K562 (cell line): ENCODE results near the gene NSMF. TPM values are rescaled to one million over a fixed set of nuclear protein-coding genes. Genes with fewer than 3 reads are reported as not detected.

ENCODE experiments used
- BCLAF1 ChIP-seq, 2 experiments: fragments of 450-650 bp in 1 of 2; IDR thresholded peaks; 2 replicates each; pipeline ENCODE4 v1.6.1; 2011 to 2017; ENCODE audit warnings: low read depth in 2 of 2, antibody characterized with exemption in 1 of 2, borderline replicate concordance in 1 of 2, low read length in 1 of 2, mild to moderate bottlenecking in 1 of 2, mixed read lengths in 1 of 2; ENCODE audit not compliant: control insufficient read depth in 1 of 2
- BDP1 ChIP-seq: IDR thresholded peaks from 3 replicates; pipeline ENCODE4 v1.6.1; 2011; ENCODE audit not compliant: insufficient read length, insufficient read depth
- BRCA1 ChIP-seq, 2 experiments: fragments of 450-650 bp in 1 of 2; sonication (generic) in 1 of 2; formaldehyde crosslinking in 1 of 2; IDR thresholded peaks; 2 replicates each; pipeline versions ENCODE4 v1.5.0 to v1.6.1; 2017 to 2020; ENCODE audit warnings: mild to moderate bottlenecking in 1 of 2, missing genetic modification reagents in 1 of 2
- CBFA2T3 ChIP-seq: fragments of 450-650 bp; IDR thresholded peaks from 2 replicates; pipeline ENCODE4 v1.6.1; 2017
- CBX2 ChIP-seq: fragments of 200-600 bp; sonication (generic); IDR thresholded peaks from one replicate; pipeline ENCODE4 v1.6.1; 2012; ENCODE audit warnings: mild to moderate bottlenecking, low read length, inconsistent platforms; ENCODE audit not compliant: insufficient read depth, poor library complexity, severe bottlenecking
- CSDE1 ChIP-seq, 2 experiments: fragments of 450-650 bp; IDR thresholded peaks; 2 replicates each; pipeline ENCODE4 v1.6.1; 2016; ENCODE audit warnings: mild to moderate bottlenecking in 1 of 2
- ELF4 ChIP-seq: fragments of 450-650 bp; formaldehyde crosslinking; IDR thresholded peaks from 2 replicates; pipeline ENCODE4 v1.4.0; 2022; ENCODE audit warnings: missing genetic modification characterization
- HNRNPUL1 ChIP-seq: fragments of 200-400 bp; formaldehyde crosslinking; IDR thresholded peaks from 2 replicates; pipeline ENCODE4 v1.6.1; 2017; ENCODE audit warnings: low read length
- L3MBTL2 ChIP-seq: fragments of 450-650 bp; IDR thresholded peaks from 2 replicates; pipeline ENCODE4 v1.6.1; 2016; ENCODE audit warnings: mild to moderate bottlenecking, moderate library complexity
- MAZ ChIP-seq, 2 experiments: fragments of 450-650 bp in 1 of 2; sonication (generic) in 1 of 2; formaldehyde crosslinking; IDR thresholded peaks in 1 of 2; conservative IDR thresholded peaks in 1 of 2; 2 replicates each; pipeline versions ENCODE4 v1.4.0 to v1.5.0; 2020; ENCODE audit warnings: mild to moderate bottlenecking in 1 of 2, missing genetic modification reagents in 1 of 2
- NUFIP1 ChIP-seq: fragments of 450-650 bp; IDR thresholded peaks from 2 replicates; pipeline ENCODE4 v1.6.1; 2018; ENCODE audit not compliant: partially characterized antibody
- POLR2A ChIP-seq: fragments of 450-650 bp; conservative IDR thresholded peaks from 2 replicates; pipeline ENCODE4 v1.6.1; 2016
- RBM25 ChIP-seq: fragments of 200-400 bp; formaldehyde crosslinking; IDR thresholded peaks from 2 replicates; pipeline ENCODE4 v1.6.1; 2018; ENCODE audit warnings: low read length, low read depth, moderate library complexity; ENCODE audit not compliant: severe bottlenecking
- RFX5 ChIP-seq: IDR thresholded peaks from 2 replicates; pipeline ENCODE4 v1.6.1; 2011; ENCODE audit warnings: low read depth, mild to moderate bottlenecking, improper control_type of control experiment, low read length
- RFX7 ChIP-seq: fragments of 250-450 bp; sonication (Bioruptor Pico); IDR thresholded peaks from 2 replicates; pipeline ENCODE4 v1.5.1; 2021; ENCODE audit warnings: mild to moderate bottlenecking
- SMARCA5 ChIP-seq: fragments of 450-650 bp; IDR thresholded peaks from 2 replicates; pipeline ENCODE4 v1.6.1; 2016
- TAF7 ChIP-seq: fragments of 450-650 bp; IDR thresholded peaks from 2 replicates; pipeline ENCODE4 v1.6.1; 2016; ENCODE audit warnings: missing genetic modification characterization, missing compliant biosample characterization
- ZNF146 ChIP-seq: IDR thresholded peaks from one replicate; pipeline ENCODE4 v1.6.1; 2018; ENCODE audit warnings: missing compliant biosample characterization; ENCODE audit not compliant: unreplicated experiment
- ZNF224 ChIP-seq: sonication (generic); formaldehyde crosslinking; IDR thresholded peaks from 2 replicates; pipeline ENCODE4 v1.8.0; 2022; ENCODE audit warnings: mild to moderate bottlenecking, missing genetic modification reagents
- ZNF551 ChIP-seq: fragments of 250-450 bp; sonication (Bioruptor Pico); IDR thresholded peaks from 2 replicates; pipeline ENCODE4 v1.5.0; 2021; ENCODE audit warnings: mild to moderate bottlenecking, moderate library complexity
- ZNF644 ChIP-seq: fragments of 200-800 bp; sonication (Bioruptor generic); IDR thresholded peaks from 2 replicates; pipeline ENCODE4 v1.6.1; 2016; ENCODE audit warnings: low read depth, missing genetic modification characterization, missing compliant biosample characterization
- polyA plus RNA-seq, 8 experiments: library from polyadenylated mRNA; depleted of rRNA in 4 of 8; stranded (reverse) in 5 of 8; unstranded in 3 of 8; fragments of >200 nt; fragmentation: Nextera tagmentation in 2 of 8; fragmentation: Illumina TruSeq in 1 of 8; extraction: Ambion mirVana in 2 of 8; extraction: Trizol in 1 of 8; gene quantifications; 2 replicates each; pipeline versions ENCODE4 v1.2.1 to v1.2.3, GENCODE V29; 2011 to 2014; ENCODE audit warnings: inconsistent platforms in 1 of 8, missing spikeins in 1 of 8
- total RNA-seq, 7 experiments: library from RNA; depleted of rRNA in 6 of 7; stranded (reverse); fragments of >200 nt in 6 of 7; fragmentation: Illumina TruSeq in 2 of 7; extraction: Trizol in 2 of 7; gene quantifications; 2 replicates each; pipeline versions ENCODE4 v1.2.1 to v1.2.3, GENCODE V29; 2011 to 2021; ENCODE audit warnings: low replicate concordance in 1 of 7
- TF ChIP-seq, protein P1 (sequence below): IDR thresholded peaks from 2 replicates; pipeline ENCODE4 v1.6.1; 2011; ENCODE audit warnings: borderline replicate concordance, low read depth, mild to moderate bottlenecking, moderate library complexity, low read length; ENCODE audit not compliant: insufficient read depth, poor library complexity, severe bottlenecking
- TF ChIP-seq, protein P2 (sequence below): fragments of 250-450 bp; sonication (Bioruptor Pico); IDR thresholded peaks from 2 replicates; pipeline ENCODE4 v1.4.0; 2020; ENCODE audit warnings: borderline replicate concordance

The NSMF gene
- total and polyA plus RNA-seq, 9 of the 15 experiments (the other 6 are each of a cell fraction or from before 2014, with no cell fraction given), result 0.20 to 82.7 (median 29.3) TPM

DNA sequence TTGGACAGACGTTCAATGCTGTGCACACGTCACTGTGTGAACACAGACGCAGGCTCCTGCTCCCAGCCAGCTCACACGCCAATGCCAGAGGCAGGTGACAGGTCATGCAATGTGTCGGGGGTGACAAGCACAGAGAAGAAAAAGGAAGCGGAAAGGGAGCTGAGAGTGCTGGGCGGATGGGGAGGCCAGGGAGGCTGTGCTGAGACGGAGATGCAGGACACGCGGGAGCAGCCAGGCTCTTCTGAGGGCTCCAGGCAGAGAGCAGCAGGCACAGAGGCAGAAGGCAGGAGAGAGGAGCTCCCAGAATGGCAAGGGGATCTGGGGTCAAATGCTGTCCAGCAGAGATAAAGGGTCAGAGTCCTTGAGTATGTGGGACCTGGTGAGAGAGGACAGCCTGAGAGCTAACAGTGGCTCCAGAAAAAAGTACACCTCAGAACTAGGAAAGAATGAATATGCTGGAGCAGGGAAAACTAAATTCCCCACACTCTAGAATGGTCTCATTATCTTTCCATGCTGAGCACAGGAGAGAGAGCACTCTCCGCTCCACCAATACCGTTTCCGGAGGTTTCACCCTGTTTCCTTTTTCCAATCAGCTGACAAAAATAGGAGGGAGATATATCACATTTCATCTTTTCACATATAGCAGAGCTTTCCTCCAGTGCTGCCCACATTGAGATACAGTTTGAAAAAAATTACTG lies 32.8 kb upstream of the NSMF start (continued):
- TF ChIP-seq, protein P1, sequence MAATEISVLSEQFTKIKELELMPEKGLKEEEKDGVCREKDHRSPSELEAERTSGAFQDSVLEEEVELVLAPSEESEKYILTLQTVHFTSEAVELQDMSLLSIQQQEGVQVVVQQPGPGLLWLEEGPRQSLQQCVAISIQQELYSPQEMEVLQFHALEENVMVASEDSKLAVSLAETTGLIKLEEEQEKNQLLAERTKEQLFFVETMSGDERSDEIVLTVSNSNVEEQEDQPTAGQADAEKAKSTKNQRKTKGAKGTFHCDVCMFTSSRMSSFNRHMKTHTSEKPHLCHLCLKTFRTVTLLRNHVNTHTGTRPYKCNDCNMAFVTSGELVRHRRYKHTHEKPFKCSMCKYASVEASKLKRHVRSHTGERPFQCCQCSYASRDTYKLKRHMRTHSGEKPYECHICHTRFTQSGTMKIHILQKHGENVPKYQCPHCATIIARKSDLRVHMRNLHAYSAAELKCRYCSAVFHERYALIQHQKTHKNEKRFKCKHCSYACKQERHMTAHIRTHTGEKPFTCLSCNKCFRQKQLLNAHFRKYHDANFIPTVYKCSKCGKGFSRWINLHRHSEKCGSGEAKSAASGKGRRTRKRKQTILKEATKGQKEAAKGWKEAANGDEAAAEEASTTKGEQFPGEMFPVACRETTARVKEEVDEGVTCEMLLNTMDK, result no peak
- TF ChIP-seq ZNF644, result no peak; the same call in 1 of the 2 replicates
- no peak for TF ChIP-seq CSDE1 (IDR thresholded peaks at IDR 0.05)
- TF ChIP-seq, protein P2, sequence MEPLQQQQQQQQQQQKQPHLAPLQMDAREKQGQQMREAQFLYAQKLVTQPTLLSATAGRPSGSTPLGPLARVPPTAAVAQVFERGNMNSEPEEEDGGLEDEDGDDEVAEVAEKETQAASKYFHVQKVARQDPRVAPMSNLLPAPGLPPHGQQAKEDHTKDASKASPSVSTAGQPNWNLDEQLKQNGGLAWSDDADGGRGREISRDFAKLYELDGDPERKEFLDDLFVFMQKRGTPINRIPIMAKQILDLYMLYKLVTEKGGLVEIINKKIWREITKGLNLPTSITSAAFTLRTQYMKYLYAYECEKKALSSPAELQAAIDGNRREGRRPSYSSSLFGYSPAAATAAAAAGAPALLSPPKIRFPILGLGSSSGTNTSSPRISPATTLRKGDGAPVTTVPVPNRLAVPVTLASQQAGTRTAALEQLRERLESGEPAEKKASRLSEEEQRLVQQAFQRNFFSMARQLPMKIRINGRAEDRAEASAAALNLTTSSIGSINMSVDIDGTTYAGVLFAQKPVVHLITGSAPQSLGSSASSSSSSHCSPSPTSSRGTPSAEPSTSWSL (CRISPR knock-in tag), result no peak
- no peak for TF ChIP-seq BDP1
- no peak for TF ChIP-seq RFX5
- TF ChIP-seq SMARCA5, result 0 out of 2 replicates have a peak, but pooled peaks have one; percentile 31
- TF ChIP-seq ELF4, result peak; percentile 43; the same call in 1 of the 2 replicates
- TF ChIP-seq ZNF224 (CRISPR knock-in tag), result no peak
- peak; percentile 19; the same call in 1 of the 2 replicates for TF ChIP-seq L3MBTL2
- peak; percentile 71 for TF ChIP-seq CBFA2T3
- no peak for TF ChIP-seq ZNF551 (CRISPR knock-in tag)
- no peak for TF ChIP-seq CBX2
- no peak for TF ChIP-seq HNRNPUL1
- TF ChIP-seq TAF7, result no peak
- TF ChIP-seq BRCA1 (IDR thresholded peaks at IDR 0.05), result no peak
- no peak for TF ChIP-seq BRCA1 (CRISPR knock-in tag; IDR thresholded peaks at IDR 0.05)
- no peak for TF ChIP-seq RBM25
- no peak for TF ChIP-seq BCLAF1 (IDR thresholded peaks at IDR 0.05; ENCODE audit: borderline replicate concordance in 1 of 2, control insufficient read depth in 1 of 2, low read depth in 2 of 2, low read length in 1 of 2)
- TF ChIP-seq NUFIP1, result no peak
- no peak for TF ChIP-seq POLR2A
- TF ChIP-seq RFX7 (CRISPR knock-in tag), result no peak
- no peak for TF ChIP-seq MAZ (CRISPR knock-in tag; conservative IDR thresholded peaks at IDR 0.05 in 1 of 2, IDR thresholded peaks at IDR 0.05 in 1 of 2)
- TF ChIP-seq ZNF146 (CRISPR knock-in tag), result no peak
